Activated B cell treated with CpG ODN at 0.5 μM for 24 hours (primary cell): ENCODE results near the gene KLHL29. TPM values are rescaled to one million over a fixed set of nuclear protein-coding genes. Genes with fewer than 3 reads are reported as not detected.

Source experiments
- ATAC-seq: fragments of 200-7000 bp; cut with Tn5 transposase; one replicate; pipeline ENCODE4 v1.10.0; 2021; ENCODE audit warnings: low read depth, mild to moderate bottlenecking, moderate library complexity
- CTCF ChIA-PET: fragments of 350-600 bp; sonication (Branson Sonifier 250); formaldehyde crosslinking; loops from one replicate; lab custom pipeline; 2021; ENCODE audit warnings: antibody characterized with exemption; lab: Charles Lee
- POLR2A ChIA-PET: fragments of 350-600 bp; sonication (Branson Sonifier 250); formaldehyde crosslinking; loops from one replicate; lab custom pipeline; 2021; ENCODE audit warnings: antibody characterized with exemption; lab: Charles Lee
- DNase-seq: peaks from one replicate; pipeline ENCODE4 v3.0.0; 2022
- H3K27ac Mint-ChIP-seq: one replicate; pipeline ENCODE4 v1.8.0; 2020; ENCODE audit warnings: mixed read lengths
- H3K27me3 Mint-ChIP-seq: one replicate; pipeline ENCODE4 v1.8.0; 2021; ENCODE audit warnings: mixed read lengths
- H3K36me3 Mint-ChIP-seq: one replicate; pipeline ENCODE4 v1.8.0; 2021; ENCODE audit warnings: low read depth, mixed read lengths
- H3K4me1 Mint-ChIP-seq: one replicate; pipeline ENCODE4 v1.8.0; 2021; ENCODE audit warnings: mixed read lengths
- H3K4me3 Mint-ChIP-seq: one replicate; pipeline ENCODE4 v1.8.0; 2020; ENCODE audit warnings: mild to moderate bottlenecking, mixed read lengths
- H3K9me3 Mint-ChIP-seq: one replicate; pipeline ENCODE4 v1.8.0; 2020; ENCODE audit warnings: mixed read lengths
- CTCF ChIP-seq: fragments of 200-600 bp; IDR thresholded peaks from one replicate; pipeline ENCODE4 v1.8.0; 2022; ENCODE audit warnings: antibody characterized with exemption, mild to moderate bottlenecking
- intact Hi-C: fragments of 100-400 bp; cut with micrococcal nuclease; formaldehyde crosslinking; loops from one replicate; pipeline ENCODE4 v1.15.1; 2024
- total RNA-seq: library from RNA; stranded (reverse); gene quantifications from 2 replicates; pipeline ENCODE4 v1.2.3, GENCODE V29; 2022

The KLHL29 gene
- total RNA-seq, 1 donor from 2014 or later: 2.5 TPM

GRCh38 chr2:23611839-23612238 is 226.9 kb downstream of the KLHL29 start:
- ChIA-PET POLR2A (no interaction called here), CTCF (no interaction called here)
- no peak for ATAC-seq
- no peaks in the 10 kb centered on the region for H3K36me3 Mint-ChIP-seq
- H3K9me3 Mint-ChIP-seq: peaks cover 14% of the 10 kb centered on the region
- H3K27me3 Mint-ChIP-seq: peaks cover 24% of the 10 kb centered on the region
- no peak overlapping the region for H3K27ac Mint-ChIP-seq
- no peak for TF ChIP-seq CTCF
- intact Hi-C loops: no loop called here
- H3K4me3 Mint-ChIP-seq: no peak overlapping the region
- DNase-seq: no peak
- H3K4me1 Mint-ChIP-seq: peaks cover 9% of the 10 kb centered on the region

GRCh38 chr2:23614701-23615100 is 229.7 kb downstream of the KLHL29 start:
- Mint-ChIP-seq H3K4me1 (peaks cover 9% of the 10 kb centered on the region), H3K4me3 (no peak overlapping the region), H3K27ac (no peak overlapping the region), H3K27me3 (peaks cover 12% of the 10 kb centered on the region), H3K9me3 (peaks cover 9% of the 10 kb centered on the region), H3K36me3 (no peaks in the 10 kb centered on the region)
- POLR2A ChIA-PET: no interaction called here
- CTCF ChIA-PET: no interaction called here
- TF ChIP-seq CTCF: no peak
- no peak for DNase-seq
- intact Hi-C loops: no loop called here
- no peak for ATAC-seq

GRCh38 chr2:23615216-23616020 is 230.4 kb downstream of the KLHL29 start:
- Mint-ChIP-seq H3K27me3 (peaks cover 9% of the 10 kb centered on the region), H3K4me3 (no peak overlapping the region), H3K36me3 (no peaks in the 10 kb centered on the region), H3K4me1 (peaks cover 9% of the 10 kb centered on the region), H3K9me3 (peaks cover 9% of the 10 kb centered on the region), H3K27ac (no peak overlapping the region)
- CTCF ChIA-PET: no interaction called here
- DNase-seq (no peak), ATAC-seq (no peak)
- intact Hi-C loops: no loop called here
- no peak for TF ChIP-seq CTCF
- POLR2A ChIA-PET: no interaction called here

GRCh38 chr2:23616630-23617029 is 231.7 kb downstream of the KLHL29 start:
- ATAC-seq: no peak
- DNase-seq: no peak
- ChIA-PET CTCF (no interaction called here), POLR2A (no interaction called here)
- intact Hi-C loops: no loop called here
- peaks cover 4% of the 10 kb centered on the region for H3K9me3 Mint-ChIP-seq
- H3K4me3 Mint-ChIP-seq: no peak overlapping the region
- H3K27ac Mint-ChIP-seq: no peak overlapping the region
- H3K4me1 Mint-ChIP-seq: peaks cover 9% of the 10 kb centered on the region
- TF ChIP-seq CTCF: no peak
- H3K27me3 Mint-ChIP-seq: peaks cover 7% of the 10 kb centered on the region
- no peaks in the 10 kb centered on the region for H3K36me3 Mint-ChIP-seq

GRCh38 chr2:23617167-23617810 is 232.3 kb downstream of the KLHL29 start:
- H3K9me3 Mint-ChIP-seq: no peaks in the 10 kb centered on the region
- ATAC-seq: no peak
- CTCF ChIA-PET: no interaction called here
- H3K4me3 Mint-ChIP-seq: no peak overlapping the region
- no peak overlapping the region for H3K27ac Mint-ChIP-seq
- no peak for DNase-seq
- peaks cover 9% of the 10 kb centered on the region for H3K4me1 Mint-ChIP-seq
- POLR2A ChIA-PET: no interaction called here
- intact Hi-C loops: no loop called here
- no peak for TF ChIP-seq CTCF
- peaks cover 4% of the 10 kb centered on the region for H3K27me3 Mint-ChIP-seq
- H3K36me3 Mint-ChIP-seq: no peaks in the 10 kb centered on the region
